Esophagus mucosa (tissue), 1 donor: Measurements from ENCODE around the gene NEU3. TPM values are rescaled to one million over a fixed set of nuclear protein-coding genes. Genes with fewer than 3 reads are reported as not detected.
"Not testable (repeated sequence)": the region's sequence is repeated elsewhere in the genome, so short reads cannot be mapped to it uniquely, and the experiment has no call there.

Experiments
- ATAC-seq: fragments of 200-7000 bp; cut with Tn5 transposase; one replicate; pipeline ENCODE4 v1.9.1; 2020
- total RNA-seq: library from RNA; stranded (reverse); gene quantifications from one replicate; pipeline ENCODE4 v1.2.4, GENCODE V29; 2023
- donor health status: DM: yes; HTN: yes; CAD: no.

NEU3 gene
- 2.7 TPM for total RNA-seq

- peak; percentile 93 for ATAC-seq
These were observed at the start of gene NEU3 for GRCh38 chr11:74988541-74989259. Gene NEU3, plus strand, starts transcription at chr11:74988933. Its CDS starts 128 bp downstream, at chr11:74989061.

- ATAC-seq = no peak
These were observed 47.2 kb upstream of the NEU3 start for GRCh38 chr11:74941492-74941891.

- no peak for ATAC-seq
These were observed 46.5 kb upstream of the NEU3 start for GRCh38 chr11:74942073-74942759.

- no peak for ATAC-seq
These were observed 40.2 kb upstream of the NEU3 start for GRCh38 chr11:74948546-74948897.

GRCh38 chr11:74948898-74949752 lies 39.6 kb upstream of the NEU3 start, which contains the start of the genes SPCS2 and XRRA1:
Gene SPCS2, plus strand, starts transcription at chr11:74949266. Its CDS starts 20 bp downstream, at chr11:74949286.
Gene XRRA1, minus strand, starts transcription at chr11:74949091. Its CDS starts 8,213 bp downstream, at chr11:74940878.
- peak; percentile 100 for ATAC-seq

GRCh38 chr11:74949753-74950137 lies 39.0 kb upstream of the NEU3 start:
- no peak for ATAC-seq

- ATAC-seq = no peak
These were observed 38.3 kb upstream of the NEU3 start for GRCh38 chr11:74950374-74950969.

GRCh38 chr11:74951226-74951625 lies 37.5 kb upstream of the NEU3 start:
- ATAC-seq = no peak

- ATAC-seq = no peak
These were observed 36.0 kb upstream of the NEU3 start for GRCh38 chr11:74952752-74953151.

- no peak for ATAC-seq
These were observed 35.3 kb upstream of the NEU3 start for GRCh38 chr11:74953451-74953850.

- ATAC-seq = no peak
These were observed 34.5 kb upstream of the NEU3 start for GRCh38 chr11:74954199-74954598.

GRCh38 chr11:74956397-74957015 lies 32.2 kb upstream of the NEU3 start:
- ATAC-seq = no peak

GRCh38 chr11:74957937-74958629 lies 30.6 kb upstream of the NEU3 start:
- ATAC-seq = no peak

GRCh38 chr11:74960128-74960527 lies 28.6 kb upstream of the NEU3 start:
- not testable (repeated sequence) for ATAC-seq

GRCh38 chr11:74966651-74967050 lies 22.1 kb upstream of the NEU3 start:
- ATAC-seq = no peak

- ATAC-seq = no peak
These were observed 17.8 kb upstream of the NEU3 start for GRCh38 chr11:74970852-74971395.

- ATAC-seq = no peak
These were observed 17.3 kb upstream of the NEU3 start for GRCh38 chr11:74971424-74971823.

- ATAC-seq = no peak
These were observed 10.7 kb upstream of the NEU3 start for GRCh38 chr11:74978041-74978440.

- no peak for ATAC-seq
These were observed 8.1 kb upstream of the NEU3 start for GRCh38 chr11:74980634-74981033.

- ATAC-seq = no peak
These were observed 6.8 kb upstream of the NEU3 start for GRCh38 chr11:74981888-74982287.

GRCh38 chr11:74984070-74984469 lies 4.7 kb upstream of the NEU3 start:
- ATAC-seq = no peak
